IgD-negative memory B cell (primary cell): ENCODE data around the gene INSL3. TPM values are rescaled to one million over a fixed set of nuclear protein-coding genes. Genes with fewer than 3 reads are reported as not detected.

ENCODE experiments used
- H3K27ac Mint-ChIP-seq, 3 donors: one replicate each; pipeline ENCODE4 v1.8.0; 2020 to 2022; ENCODE audit warnings: mild to moderate bottlenecking in 3 of 3, mixed read lengths in 3 of 3, moderate library complexity in 1 of 3
- H3K27me3 Mint-ChIP-seq: one replicate; pipeline ENCODE4 v1.8.0; 2021; ENCODE audit warnings: mixed read lengths
- H3K36me3 Mint-ChIP-seq: one replicate; pipeline ENCODE4 v1.8.0; 2020; ENCODE audit warnings: mild to moderate bottlenecking, mixed read lengths
- H3K4me1 Mint-ChIP-seq, 3 donors: one replicate each; pipeline ENCODE4 v1.8.0; 2020 to 2022; ENCODE audit warnings: mixed read lengths in 3 of 3, mild to moderate bottlenecking in 1 of 3
- H3K4me3 Mint-ChIP-seq, 4 donors: one replicate each; pipeline ENCODE4 v1.8.0; 2020 to 2022; ENCODE audit warnings: mild to moderate bottlenecking in 4 of 4, mixed read lengths in 4 of 4, moderate library complexity in 3 of 4
- H3K9me3 Mint-ChIP-seq, 3 donors: one replicate each; pipeline ENCODE4 v1.8.0; 2020 to 2021; ENCODE audit warnings: mixed read lengths in 3 of 3, mild to moderate bottlenecking in 1 of 3
- polyA plus RNA-seq: library from polyadenylated mRNA; unstranded; fragments of 300-500 nt; fragmentation: Illumina TruSeq; gene quantifications from one replicate; pipeline ENCODE4 v1.2.3, GENCODE V29; 2021

Gene INSL3
- polyA plus RNA-seq, 1 donor from 2014 or later, result 1.7 TPM

GRCh38 chr19:17770613-17771012 is 50.7 kb downstream of the INSL3 start:
- Mint-ChIP-seq H3K36me3 (peaks cover 13% of the 10 kb centered on the region), H3K4me1 (peaks cover 8 to 10% (median 8%) of the 10 kb centered on the region in 3 donors), H3K4me3 (no peak overlapping the region), H3K27ac (no peak overlapping the region), H3K27me3 (no peaks in the 10 kb centered on the region), H3K9me3 (no peaks in the 10 kb centered on the region)

DNA sequence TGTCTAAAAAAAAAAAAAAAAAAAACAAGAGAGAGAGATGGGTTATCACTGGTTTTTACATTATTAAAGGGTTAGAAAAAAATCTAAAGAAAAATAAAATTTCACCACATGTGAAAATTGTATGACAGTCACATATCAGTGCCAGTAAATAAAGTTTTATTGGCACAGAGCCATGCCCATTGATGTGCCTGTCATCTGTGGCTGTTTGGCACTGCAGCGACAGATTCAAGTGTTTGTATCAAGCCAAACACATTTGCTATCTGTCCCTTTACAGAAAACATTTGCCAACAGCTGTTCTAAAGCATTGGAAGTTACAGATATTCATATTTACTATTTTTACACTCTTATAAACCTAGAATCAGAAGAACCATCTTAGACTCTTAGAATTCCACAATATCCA is 53.8 kb downstream of the INSL3 start:
- Mint-ChIP-seq H3K27me3 (no peaks in the 10 kb centered on the region), H3K9me3 (no peaks in the 10 kb centered on the region), H3K36me3 (peaks cover 15% of the 10 kb centered on the region), H3K4me1 (peaks cover 9 to 12% (median 10%) of the 10 kb centered on the region in 3 donors), H3K27ac (no peak overlapping the region), H3K4me3 (no peak overlapping the region)

GRCh38 chr19:17766543-17767131 is 54.7 kb downstream of the INSL3 start:
- Mint-ChIP-seq H3K4me1 (peaks cover 10 to 12% (median 12%) of the 10 kb centered on the region in 3 donors), H3K9me3 (no peaks in the 10 kb centered on the region), H3K4me3 (peak overlapping the region in 3 of 4 donors; percentile 10 to 90 (median 85)), H3K27ac (peak overlapping the region; percentile 2 to 93 (median 64)), H3K27me3 (no peaks in the 10 kb centered on the region), H3K36me3 (peaks cover 11% of the 10 kb centered on the region)

Other genes starting within 250 kb of the INSL3 start
- not detected for gene UNC13A, start 133.2 kb downstream of the INSL3 start, polyA plus RNA-seq
- gene MAP1S, start 102.0 kb downstream of the INSL3 start, polyA plus RNA-seq, result 50.3 TPM
- 42.4 TPM for gene FCHO1, start 70.0 kb downstream of the INSL3 start, polyA plus RNA-seq
- not detected for gene B3GNT3, start 26.4 kb downstream of the INSL3 start, polyA plus RNA-seq
- gene JAK3, start 26.5 kb upstream of the INSL3 start, polyA plus RNA-seq, result 56.3 TPM
- 5,234 TPM for gene RPL18A, start 38.4 kb upstream of the INSL3 start, polyA plus RNA-seq
- gene SLC5A5, start 50.4 kb upstream of the INSL3 start, polyA plus RNA-seq, result not detected
- 63.7 TPM for gene CCDC124, start 111.5 kb upstream of the INSL3 start, polyA plus RNA-seq
- not detected for gene KCNN1, start 145.6 kb upstream of the INSL3 start, polyA plus RNA-seq
- 42.4 TPM for gene ARRDC2, start 186.7 kb upstream of the INSL3 start, polyA plus RNA-seq